GM23248 (cell line): ENCODE results near the gene ZMYM5.
"Not testable (repeated sequence)": the region's sequence is repeated elsewhere in the genome, so short reads cannot be mapped to it uniquely, and the experiment has no call there.

Experiments
- EZH2 ChIP-seq: fragments of 200-600 bp; sonication (generic); IDR thresholded peaks from 2 replicates; pipeline ENCODE4 v1.6.1; 2018; ENCODE audit warnings: antibody characterized with exemption, mild to moderate bottlenecking; ENCODE audit not compliant: insufficient read depth, poor library complexity, severe bottlenecking
- EZH2phosphoT487 ChIP-seq: fragments of 200-600 bp; sonication (generic); IDR thresholded peaks from 2 replicates; pipeline ENCODE4 v1.6.1; 2018; ENCODE audit warnings: antibody characterized with exemption, moderate library complexity, mild to moderate bottlenecking, low read depth; ENCODE audit not compliant: insufficient read depth

GRCh38 chr13:19780753-19781418 is 82.6 kb downstream of the ZMYM5 start:
- TF ChIP-seq EZH2, EZH2phosphoT487: not testable (repeated sequence)
